ENCODE data around the gene ASPRV1. TPM values are rescaled to one million over a fixed set of nuclear protein-coding genes. Genes with fewer than 3 reads are reported as not detected.

Gene ASPRV1
- polyA plus RNA-seq, 1 donor (not counting 4 experiments of a cell fraction or from before 2014, with no cell fraction given) = 1.5 TPM

- Histone ChIP-seq H3K27me3 (ENCODE audit: control insufficient read depth, extremely low read depth, insufficient read depth, low read length) (no peaks in the 10 kb centered on the region), H3K9me3 (ENCODE audit: control insufficient read depth, low read depth, low read length) (no peaks in the 10 kb centered on the region), H3K27ac (ENCODE audit: control insufficient read depth, insufficient read depth, low read length) (no peak overlapping the region), H3K79me2 (ENCODE audit: control insufficient read depth, insufficient read depth, low read length) (no peaks in the 10 kb centered on the region), H3K4me1 (ENCODE audit: control insufficient read depth, extremely low read depth, insufficient read depth, low read length) (peaks cover 8% of the 10 kb centered on the region), H2AFZ (ENCODE audit: control insufficient read depth, low read length) (no peak overlapping the region), H3K9ac (ENCODE audit: control insufficient read depth, extremely low read depth, insufficient read depth, low read length) (no peak overlapping the region), H4K20me1 (ENCODE audit: control insufficient read depth, extremely low read depth, insufficient read depth, low read length) (no peaks in the 10 kb centered on the region), H3K9me1 (ENCODE audit: control insufficient read depth, extremely low read depth, insufficient read depth, low read length) (peaks cover 2% of the 10 kb centered on the region), H3K36me3 (ENCODE audit: control insufficient read depth in 2 of 2, extremely low read depth in 1 of 2, insufficient read depth in 2 of 2, low read length in 2 of 2) (no peaks in the 10 kb centered on the region), H3K4me2 (ENCODE audit: control insufficient read depth, extremely low read depth, insufficient read depth, low read depth, low read length) (no peak overlapping the region), H3K4me3 (ENCODE audit: control insufficient read depth in 2 of 3, extremely low read depth in 1 of 3, insufficient read depth in 2 of 3, low read depth in 1 of 3, low read length in 3 of 3) (no peak overlapping the region)
- no peak for FAIRE-seq
- dilution Hi-C loops (cut with MboI; ENCODE audit: extremely low pct_ligation_motif_present, low sequenced_read_pairs) = no loop called here
- TF ChIP-seq EZH2 (IDR thresholded peaks at IDR 0.05; ENCODE audit: low read length) = no peak
- no peak for TF ChIP-seq CTCF (optimal IDR thresholded peaks at IDR 0.05 in 1 of 3, IDR thresholded peaks at IDR 0.05 in 1 of 3, conservative IDR thresholded peaks at IDR 0.05 in 1 of 3; ENCODE audit: extremely low read depth in 1 of 3, insufficient read depth in 2 of 3, low read length in 3 of 3)
- DNase-seq (ENCODE audit: low read depth, low spot score) = no peak
These were observed 13.9 kb upstream of the ASPRV1 start for GRCh38 chr2:69975136-69975852.

- peaks cover 3% of the 10 kb centered on the region for H3K4me1 ChIP-seq (ENCODE audit: control insufficient read depth, extremely low read depth, insufficient read depth, low read length)
- dilution Hi-C loops (cut with MboI; ENCODE audit: extremely low pct_ligation_motif_present, low sequenced_read_pairs) = no loop called here
- no peak overlapping the region for H3K27ac ChIP-seq (ENCODE audit: control insufficient read depth, insufficient read depth, low read length)
- H3K9me3 ChIP-seq (ENCODE audit: control insufficient read depth, low read depth, low read length) = no peaks in the 10 kb centered on the region
- H3K79me2 ChIP-seq (ENCODE audit: control insufficient read depth, insufficient read depth, low read length) = no peaks in the 10 kb centered on the region
- H3K9ac ChIP-seq (ENCODE audit: control insufficient read depth, extremely low read depth, insufficient read depth, low read length) = no peak overlapping the region
- DNase-seq (ENCODE audit: low read depth, low spot score) = no peak
- H4K20me1 ChIP-seq (ENCODE audit: control insufficient read depth, extremely low read depth, insufficient read depth, low read length) = no peaks in the 10 kb centered on the region
- H3K4me3 ChIP-seq (ENCODE audit: control insufficient read depth in 2 of 3, extremely low read depth in 1 of 3, insufficient read depth in 2 of 3, low read depth in 1 of 3, low read length in 3 of 3) = no peak overlapping the region
- H3K9me1 ChIP-seq (ENCODE audit: control insufficient read depth, extremely low read depth, insufficient read depth, low read length) = peaks cover 2% of the 10 kb centered on the region
- TF ChIP-seq EZH2 (IDR thresholded peaks at IDR 0.05; ENCODE audit: low read length) (no peak), CTCF (optimal IDR thresholded peaks at IDR 0.05 in 1 of 3, IDR thresholded peaks at IDR 0.05 in 1 of 3, conservative IDR thresholded peaks at IDR 0.05 in 1 of 3; ENCODE audit: extremely low read depth in 1 of 3, insufficient read depth in 2 of 3, low read length in 3 of 3) (no peak)
- no peak overlapping the region for H3K4me2 ChIP-seq (ENCODE audit: control insufficient read depth, extremely low read depth, insufficient read depth, low read depth, low read length)
- H2AFZ ChIP-seq (ENCODE audit: control insufficient read depth, low read length) = no peak overlapping the region
- H3K36me3 ChIP-seq (ENCODE audit: control insufficient read depth in 2 of 2, extremely low read depth in 1 of 2, insufficient read depth in 2 of 2, low read length in 2 of 2) = no peaks in the 10 kb centered on the region
- no peaks in the 10 kb centered on the region for H3K27me3 ChIP-seq (ENCODE audit: control insufficient read depth, extremely low read depth, insufficient read depth, low read length)
- FAIRE-seq = no peak
These were observed 11.9 kb upstream of the ASPRV1 start for GRCh38 chr2:69973335-69973735.
